ENCODE results near the gene PHLDB3.

Gene PHLDB3

DNA sequence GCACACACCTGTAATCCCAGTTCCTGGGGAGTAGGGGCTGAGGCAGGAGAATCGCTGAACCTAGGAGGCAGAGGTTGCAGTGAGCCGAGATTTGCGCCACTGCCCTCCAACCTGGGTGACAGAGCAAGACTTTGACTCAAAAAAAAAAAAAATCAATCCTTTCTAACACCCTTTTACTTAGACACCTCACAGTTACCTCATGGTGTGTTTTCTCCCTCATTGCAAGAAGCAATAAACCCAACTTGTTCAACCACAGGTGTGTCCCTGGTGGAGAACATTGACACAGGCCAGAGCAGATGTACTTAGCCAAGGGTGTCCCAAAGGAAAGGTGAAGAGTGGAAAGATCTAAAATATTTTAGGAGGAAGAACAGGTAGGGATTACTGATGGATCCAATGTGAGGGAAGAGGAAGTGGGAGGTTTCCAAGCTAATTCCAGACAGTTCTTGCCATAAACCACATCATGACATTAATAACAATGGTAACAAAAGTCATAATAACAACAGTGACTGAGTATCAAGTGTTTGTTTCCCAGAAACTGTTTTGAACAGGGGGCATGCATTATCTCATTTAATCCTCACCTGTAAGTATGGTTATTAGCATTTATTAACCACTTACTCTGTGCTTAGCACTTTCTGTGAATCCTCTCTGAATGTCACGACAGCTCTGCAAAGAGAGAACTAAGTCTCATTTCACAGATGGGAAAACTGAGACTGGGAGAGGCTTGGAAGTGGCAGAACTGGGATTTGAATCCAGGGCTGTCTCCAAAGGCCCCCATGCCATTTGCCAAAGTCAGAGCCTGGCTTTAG is 36.0 kb downstream of the PHLDB3 start:
- DNase-seq (ENCODE audit: low read depth in 2 of 2), result no peak

DNA sequence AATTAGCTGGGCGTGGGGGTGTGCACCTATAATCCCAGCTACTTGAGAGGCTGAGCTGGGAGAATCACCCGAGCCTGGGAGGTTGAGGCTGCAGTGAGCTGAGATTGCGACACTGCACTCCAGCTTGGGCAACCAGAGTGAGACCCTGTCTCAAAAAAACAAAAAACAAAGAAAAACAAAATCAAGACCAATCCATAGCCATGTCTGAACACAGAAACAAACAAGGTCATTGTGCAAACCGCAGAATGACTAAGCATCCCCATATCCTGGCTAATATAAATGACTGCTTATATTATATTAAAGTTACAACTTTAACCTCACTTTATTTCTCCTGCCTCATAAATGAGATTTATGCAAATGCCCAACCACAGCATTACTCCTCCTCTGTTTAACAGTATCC is 36.8 kb downstream of the PHLDB3 start:
- no peak for DNase-seq (ENCODE audit: low read depth in 2 of 2)

DNA sequence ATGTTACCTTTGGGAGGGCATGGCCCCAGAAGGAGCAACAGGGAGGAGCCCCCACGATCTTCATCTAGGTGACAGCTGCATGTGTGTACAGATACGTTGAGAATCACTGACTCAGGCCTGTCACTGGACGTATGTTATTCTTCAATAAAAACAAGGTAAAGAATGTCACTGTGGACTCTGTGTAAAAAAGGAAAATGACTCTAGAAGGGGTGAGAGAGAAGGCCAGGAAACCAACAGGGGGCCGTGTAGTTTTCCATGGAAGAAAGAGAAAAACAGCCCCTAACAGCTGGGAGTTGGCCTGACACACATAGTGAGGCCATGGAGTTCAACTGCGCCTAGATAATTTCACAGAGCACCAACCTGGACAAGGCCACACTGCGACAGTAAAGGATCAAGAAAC is 37.3 kb downstream of the PHLDB3 start:
- DNase-seq (ENCODE audit: low read depth in 2 of 2), result no peak

DNA sequence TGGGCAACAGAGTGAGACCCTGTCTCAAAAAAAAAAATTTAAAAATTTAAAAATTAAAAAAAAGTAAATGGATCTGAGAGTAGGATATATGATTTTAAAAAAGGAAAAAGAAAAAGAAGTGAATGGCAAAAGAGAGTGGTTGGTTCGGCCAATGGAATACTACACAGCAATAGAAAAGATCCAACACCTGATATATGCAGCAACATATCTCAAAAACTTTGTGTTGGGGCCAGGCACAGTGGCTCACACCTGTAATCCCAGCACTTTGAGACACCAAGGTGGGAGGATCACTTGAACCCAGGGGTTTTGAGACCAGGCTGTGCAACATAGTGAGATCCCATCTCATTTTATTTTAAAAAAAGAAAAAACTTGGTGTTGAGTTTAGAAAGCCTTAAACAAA is 37.8 kb downstream of the PHLDB3 start:
- no peak for DNase-seq (ENCODE audit: low read depth in 2 of 2)

DNA sequence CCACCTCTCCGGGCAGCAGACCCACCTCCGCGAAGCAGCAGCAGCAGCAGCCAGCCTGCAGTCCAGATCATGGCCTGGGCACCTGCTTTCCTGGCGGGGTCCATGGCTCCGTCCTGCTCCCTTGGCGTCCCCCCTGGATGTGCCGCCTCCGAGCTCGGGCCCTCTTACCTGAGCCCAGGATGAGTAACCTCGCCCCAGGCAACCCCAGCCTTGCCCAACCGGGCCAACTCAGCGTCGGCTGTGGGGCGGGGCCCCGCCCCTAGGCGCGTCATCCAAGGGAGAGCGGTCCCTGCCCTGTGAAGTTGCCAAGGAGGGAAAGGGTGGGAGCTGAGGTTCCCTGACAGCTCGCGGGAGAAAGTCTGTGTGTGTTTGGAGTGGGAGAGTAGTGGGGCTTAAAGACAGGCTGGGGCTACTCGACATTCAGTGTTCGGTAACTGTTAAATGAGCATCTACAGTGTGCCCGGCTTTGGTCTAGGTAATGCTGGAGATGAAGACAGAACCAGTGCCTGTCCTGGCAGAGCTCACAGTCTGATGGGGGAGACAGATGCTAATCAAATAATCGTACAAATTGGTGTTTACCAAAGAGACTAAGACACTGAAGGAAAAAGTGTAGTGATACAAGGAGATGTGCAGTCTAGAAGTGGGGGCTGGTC is 39.0 kb downstream of the PHLDB3 start, which contains the start of gene LYPD3:
TSS of gene LYPD3 (minus strand) at position 141 of the 653 bp plus-strand sequence. CDS start at position 104, 37 bp downstream.
- no peak for DNase-seq (ENCODE audit: low read depth in 2 of 2)

DNA sequence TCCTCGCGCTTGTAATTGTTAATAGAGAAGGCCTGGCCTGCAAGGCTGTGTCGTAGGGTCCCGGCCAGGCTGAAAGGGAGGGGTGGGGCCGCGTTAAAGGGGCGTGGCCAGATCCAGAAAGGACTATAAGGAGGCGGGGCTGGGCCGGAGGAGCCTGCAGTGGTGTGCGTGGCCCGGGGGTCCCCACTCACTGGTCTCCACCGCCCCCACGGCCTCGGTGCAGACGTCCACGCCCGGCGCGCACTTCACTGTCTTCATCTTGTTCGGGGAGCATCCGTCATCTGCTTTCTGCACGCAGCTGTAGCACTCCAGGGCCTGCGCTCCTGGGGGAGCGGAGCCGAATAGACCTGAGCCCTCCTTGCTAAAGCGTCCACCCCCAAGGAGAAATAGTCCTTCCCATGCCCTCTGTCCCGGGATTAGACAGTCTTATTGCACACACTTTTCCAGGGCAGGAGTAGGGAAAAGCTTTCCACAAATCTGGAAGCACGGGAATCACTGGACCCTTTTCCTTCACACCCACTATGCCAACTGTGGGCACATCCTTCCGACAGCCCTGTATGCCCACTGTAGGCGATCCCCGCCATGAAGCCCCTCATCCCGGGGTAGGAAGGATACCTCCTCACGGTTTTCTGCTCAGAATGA is 40.3 kb downstream of the PHLDB3 start:
- DNase-seq (ENCODE audit: low read depth in 2 of 2), result peak in 1 of 2 donors; percentile 47

DNA sequence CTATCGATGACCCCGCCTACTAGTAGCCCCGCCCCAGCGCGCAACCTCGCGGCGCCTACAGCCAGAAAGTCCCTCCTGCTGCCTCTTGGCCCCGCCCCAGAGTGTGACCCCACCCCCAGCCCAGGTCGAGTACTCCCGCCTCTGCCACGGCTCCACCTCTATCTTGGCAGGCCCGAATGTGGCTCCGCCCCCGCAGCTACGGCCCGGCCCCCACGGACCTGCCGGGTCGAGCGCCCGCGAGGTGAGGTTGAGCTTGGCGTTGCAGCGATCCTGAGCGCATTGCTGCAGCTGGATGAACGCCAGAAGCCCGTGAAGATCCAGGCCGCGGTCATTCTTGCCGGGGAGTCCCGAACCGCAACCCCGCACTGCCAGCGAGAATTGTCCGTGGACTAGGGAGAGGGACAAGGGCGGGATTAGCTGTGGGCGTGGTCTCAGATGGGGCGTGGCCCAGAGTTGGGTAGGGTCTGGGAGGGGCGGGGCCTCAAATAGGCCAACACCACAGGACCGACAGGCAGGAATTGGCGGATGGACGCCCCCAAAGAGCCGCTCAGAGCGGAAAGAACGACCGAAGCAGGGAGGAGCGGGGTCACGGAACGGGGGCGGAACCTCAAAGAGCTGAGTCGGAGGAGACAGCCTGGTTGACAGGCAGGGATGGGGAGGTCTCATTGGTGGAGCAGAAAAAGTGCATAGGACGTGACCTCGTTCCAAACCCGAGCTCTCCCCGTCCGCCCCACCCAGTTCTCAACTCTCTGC is 41.0 kb downstream of the PHLDB3 start:
- peak; percentile 99 for DNase-seq (ENCODE audit: low read depth in 2 of 2)

DNA sequence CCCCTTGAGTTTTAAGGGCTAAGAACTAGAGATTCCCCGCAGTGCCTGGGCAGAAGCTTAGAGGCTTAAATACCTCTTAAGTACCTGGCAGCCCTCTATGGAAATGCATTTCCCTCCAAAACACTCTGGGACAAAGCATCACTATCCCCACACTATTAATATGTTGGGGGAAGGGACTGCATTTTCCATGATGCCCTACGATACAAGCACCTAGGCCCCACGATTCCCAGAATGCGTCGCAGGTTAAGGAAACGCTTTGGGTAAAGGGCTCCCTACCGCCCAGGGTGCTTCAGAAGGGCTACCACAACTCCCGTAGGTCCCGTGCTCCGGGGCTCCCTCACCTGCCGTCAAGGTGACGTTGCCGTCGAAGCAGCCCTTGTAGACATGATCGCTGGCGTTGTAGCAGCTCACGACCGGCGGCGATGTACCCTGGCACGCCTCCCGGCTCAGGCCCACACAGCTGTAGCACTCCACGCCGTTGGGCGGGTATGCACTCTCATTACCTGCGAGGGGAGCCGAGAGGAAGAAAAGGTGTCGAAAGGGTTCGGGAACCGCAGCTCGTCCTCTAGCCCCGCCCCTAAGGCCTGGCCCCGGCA is 41.7 kb downstream of the PHLDB3 start:
- DNase-seq (ENCODE audit: low read depth in 2 of 2), result no peak

DNA sequence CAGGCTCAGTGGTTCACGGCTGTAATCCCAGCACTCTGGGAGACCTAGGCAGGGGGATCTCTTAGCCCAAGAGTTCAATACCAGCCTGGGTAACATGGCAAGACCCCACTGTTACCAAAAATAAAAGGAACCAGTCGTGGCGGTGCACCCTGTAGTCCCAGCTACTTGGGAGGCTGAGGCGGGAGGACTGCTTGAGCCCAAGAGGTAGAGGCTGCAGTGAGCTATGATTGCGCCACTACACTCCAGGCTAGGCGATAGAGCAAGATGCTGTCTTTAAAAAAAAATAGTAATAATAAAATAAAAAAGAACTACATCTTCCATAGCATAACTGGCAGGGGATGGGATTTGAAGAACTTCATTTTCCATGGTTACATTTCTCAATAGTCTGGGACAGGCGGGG is 42.2 kb downstream of the PHLDB3 start:
- no peak for DNase-seq (ENCODE audit: low read depth in 2 of 2)

DNA sequence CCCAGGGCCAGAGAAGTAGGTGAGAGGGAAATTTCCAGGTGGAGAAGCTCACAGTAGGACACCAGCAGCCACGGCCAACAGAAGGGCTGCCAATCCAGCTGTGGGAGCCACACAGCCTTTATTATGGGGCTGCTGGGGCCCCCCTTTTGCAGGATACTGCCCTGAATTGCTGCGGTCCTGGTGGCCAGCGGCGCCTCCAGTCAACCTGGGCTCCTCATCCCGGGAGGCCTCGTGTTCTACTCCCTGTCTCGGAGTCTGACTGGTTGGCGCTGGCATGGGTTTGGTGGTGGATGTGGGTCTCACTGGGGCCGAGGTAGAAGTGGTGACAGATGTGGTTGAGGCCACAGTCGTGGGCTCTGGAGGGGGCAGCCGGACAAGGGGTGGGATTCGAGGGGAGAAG is 43.2 kb downstream of the PHLDB3 start:
- DNase-seq (ENCODE audit: low read depth in 2 of 2), result no peak

DNA sequence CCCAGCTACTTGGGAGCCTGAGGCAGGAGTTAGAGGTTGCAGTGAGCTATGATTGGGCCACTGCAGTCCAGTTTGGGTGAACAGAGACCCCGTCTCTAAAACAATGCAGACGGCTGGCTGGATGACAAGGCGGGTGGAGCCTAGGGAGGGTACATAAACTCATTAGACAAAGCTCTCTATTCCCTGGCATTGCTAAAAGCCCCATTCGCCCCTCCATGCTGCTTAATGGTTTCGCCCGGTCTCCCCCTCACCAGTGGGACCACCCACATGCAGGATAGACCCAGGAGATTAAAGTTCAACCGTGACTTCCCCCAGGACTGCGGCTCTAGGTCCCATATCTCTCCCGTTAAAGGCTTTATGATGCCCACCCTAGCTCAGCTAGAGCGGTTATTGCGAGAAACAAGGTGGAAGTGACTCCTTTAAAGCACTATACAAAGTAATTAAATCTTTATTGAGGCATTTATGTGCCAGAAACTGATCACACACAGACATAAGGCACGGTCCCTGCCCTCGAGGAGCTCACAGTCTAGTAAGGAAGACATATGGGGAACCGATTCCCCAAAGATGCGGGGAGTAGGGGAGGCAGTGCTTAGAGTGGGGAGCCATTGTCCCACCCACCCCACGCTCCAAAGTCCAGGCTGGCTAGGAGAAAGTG is 44.1 kb downstream of the PHLDB3 start:
- DNase-seq (ENCODE audit: low read depth in 2 of 2), result no peak

DNA sequence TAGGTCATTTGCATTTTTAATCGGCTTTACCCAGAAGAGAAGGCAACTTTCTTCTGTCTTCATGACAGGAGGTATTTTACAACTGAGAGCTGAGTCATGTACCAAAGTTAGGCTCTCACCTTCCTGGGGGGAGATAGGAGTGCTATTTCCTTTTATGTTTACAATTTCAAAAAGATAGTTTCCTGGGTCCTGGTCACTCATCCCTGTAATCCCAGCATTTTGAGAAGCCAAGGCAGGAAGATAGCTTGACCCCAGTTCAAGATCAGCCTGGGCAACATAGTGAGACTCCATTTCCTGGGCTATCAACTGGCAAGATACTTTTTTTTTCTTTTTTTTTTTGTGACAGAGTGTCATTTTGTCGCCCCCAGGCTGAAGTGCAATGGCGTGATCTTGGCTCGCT is 46.7 kb downstream of the PHLDB3 start:
- no peak for DNase-seq (ENCODE audit: low read depth in 2 of 2)

DNA sequence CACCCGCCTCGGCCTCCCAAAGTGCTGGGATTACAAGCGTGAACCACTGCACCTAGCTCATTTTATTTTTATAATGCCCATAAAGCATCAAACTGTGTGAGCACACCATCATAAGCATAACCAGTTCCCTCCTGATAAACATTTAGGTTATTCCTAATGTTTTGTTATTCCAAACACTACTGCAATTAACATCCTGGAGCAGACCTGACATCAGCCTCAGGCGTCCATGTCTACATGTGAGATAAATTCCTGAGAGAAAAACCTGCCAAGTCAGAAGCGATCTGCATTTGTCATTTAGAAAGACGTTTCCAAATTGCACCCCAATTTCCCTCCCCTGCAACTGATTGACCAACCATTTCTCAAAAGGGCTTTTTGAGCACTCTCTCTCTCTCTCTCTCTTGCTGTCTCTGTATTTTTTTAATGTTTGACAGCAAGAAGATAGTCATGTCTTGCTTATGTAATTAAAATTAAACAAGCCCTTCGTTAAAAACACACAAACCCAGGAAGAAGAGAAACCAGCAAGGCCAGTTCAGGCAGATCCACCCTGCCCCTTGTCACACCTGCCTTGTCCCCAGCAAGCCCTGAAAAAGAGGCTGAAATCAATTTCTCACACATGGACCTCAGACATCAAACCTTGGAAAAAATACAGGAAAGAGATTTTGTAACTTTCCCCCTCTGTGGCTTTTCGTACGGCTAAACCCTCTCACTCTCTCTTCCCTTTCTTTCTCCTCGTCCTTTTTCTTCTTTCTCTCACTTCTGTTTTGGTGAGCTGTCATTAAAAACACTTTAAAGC is 49.0 kb downstream of the PHLDB3 start:
- no peak for DNase-seq (ENCODE audit: low read depth in 2 of 2)

DNA sequence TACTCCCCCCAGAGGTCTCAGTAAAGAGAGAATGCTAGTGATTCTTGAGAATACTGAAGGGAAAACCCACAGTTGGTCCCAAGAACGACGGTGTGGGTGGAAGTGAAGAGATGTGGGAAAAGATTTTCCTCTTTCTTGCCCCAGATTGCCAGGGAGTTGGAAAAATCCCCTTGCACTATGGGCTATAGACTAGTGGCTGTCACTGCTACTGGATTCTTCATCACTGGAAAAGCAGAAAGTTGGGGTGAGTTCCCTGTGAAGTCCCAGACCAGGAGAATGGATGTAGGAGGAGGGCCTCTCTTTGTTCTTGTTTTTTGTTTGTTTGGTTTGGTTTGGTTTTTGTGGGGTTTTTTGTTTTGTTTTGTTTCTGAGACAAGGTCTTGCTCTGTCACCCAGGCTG is 50.5 kb downstream of the PHLDB3 start:
- no peak for DNase-seq (ENCODE audit: low read depth in 2 of 2)

DNA sequence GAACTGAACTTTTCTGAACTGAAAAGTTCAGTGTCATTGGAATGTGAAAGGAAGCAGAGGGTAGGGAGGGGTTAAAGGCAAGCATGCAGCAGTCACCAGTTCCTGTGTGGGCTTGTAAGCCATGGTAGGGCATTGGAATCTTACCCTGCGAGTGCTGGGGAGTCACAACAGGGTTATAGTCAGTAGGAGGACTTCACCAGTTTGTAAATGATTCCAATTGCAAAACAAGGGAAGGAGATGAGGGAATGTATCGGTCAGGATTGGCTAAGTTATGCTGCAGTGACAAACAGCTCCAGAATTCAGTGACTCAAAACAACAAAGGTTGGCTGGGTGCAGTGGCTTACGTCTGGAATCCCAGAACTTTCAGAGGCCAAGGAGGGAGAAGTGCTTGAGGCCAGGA is 52.0 kb downstream of the PHLDB3 start:
- no peak for DNase-seq (ENCODE audit: low read depth in 2 of 2)

DNA sequence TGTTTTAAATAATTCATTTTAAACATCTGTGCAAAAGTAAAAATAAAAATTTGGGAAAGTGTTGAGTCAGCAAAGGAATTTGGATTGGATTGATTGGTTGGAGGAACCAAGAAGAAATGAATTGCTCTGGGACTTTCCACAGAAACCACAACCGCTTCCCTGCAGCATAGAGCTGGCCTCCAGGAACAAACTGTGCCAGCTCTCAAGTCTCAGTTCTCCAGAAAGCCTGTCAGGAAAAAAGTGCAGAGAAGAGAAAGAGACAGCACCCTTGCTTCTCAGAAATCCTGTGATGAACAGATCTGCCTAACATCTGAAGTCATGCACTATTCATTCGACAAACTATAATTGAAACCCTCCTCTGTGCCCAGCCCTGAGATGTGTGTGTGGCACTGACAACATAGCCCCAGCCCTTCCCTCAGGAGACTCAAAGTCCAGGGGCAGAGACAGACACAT is 54.0 kb downstream of the PHLDB3 start:
- DNase-seq (ENCODE audit: low read depth in 2 of 2), result no peak

DNA sequence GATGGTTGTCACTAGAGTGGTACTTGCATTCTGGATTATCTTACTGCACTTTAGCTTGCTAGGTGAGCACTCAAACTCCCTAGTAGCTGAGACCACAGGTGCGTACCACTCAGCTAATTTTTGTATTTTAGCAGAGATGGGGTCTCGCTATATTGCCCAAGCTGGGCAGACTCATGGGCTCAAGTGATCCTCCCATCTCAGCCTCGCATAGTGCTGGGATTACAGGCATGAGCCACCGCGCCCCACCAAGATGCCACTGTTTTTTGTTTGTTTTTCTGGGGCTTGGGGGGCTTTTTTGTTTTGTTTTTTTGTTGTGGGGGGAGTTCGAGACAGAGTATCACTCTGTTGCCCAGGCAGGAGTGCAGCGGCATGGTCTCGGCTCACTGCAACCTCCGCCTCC is 56.9 kb downstream of the PHLDB3 start:
- DNase-seq (ENCODE audit: low read depth in 2 of 2), result no peak

DNA sequence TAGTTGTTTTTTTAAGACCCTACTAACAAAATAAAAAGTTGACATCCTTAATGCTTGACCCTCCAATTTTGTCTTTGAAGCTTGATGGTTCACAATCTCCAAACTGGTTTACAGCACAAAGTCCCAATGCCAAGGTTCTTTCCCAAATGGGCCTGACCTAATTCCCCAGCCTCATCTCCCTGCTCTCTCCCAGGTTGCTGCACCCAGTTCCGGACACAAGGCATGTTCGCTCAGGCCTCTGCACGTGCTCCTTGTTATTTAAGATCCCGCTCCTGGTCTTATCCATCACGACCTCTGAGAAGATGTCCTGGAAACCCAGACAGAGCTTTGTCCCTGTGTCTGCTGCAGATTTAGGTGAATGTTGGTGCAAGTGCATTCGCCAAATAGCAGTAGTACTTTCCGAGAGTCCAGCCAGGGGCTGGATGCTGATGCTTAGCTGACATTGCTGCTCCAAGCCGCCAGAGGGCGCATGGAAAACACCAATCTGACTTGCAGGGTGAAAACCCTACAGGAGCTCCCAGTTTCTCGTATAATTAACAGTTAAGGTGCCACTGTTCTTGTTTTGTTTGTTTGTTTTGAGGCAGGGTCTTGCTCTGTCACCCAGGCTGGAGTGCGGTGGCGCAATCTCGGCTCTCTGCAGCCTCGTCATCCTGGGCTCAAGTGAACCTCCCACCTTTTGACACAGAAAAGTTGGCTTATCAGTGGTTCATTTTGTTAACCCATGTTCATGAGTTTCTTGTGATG is 57.6 kb downstream of the PHLDB3 start:
- DNase-seq (ENCODE audit: low read depth in 2 of 2), result peak; percentile 59 to 62

DNA sequence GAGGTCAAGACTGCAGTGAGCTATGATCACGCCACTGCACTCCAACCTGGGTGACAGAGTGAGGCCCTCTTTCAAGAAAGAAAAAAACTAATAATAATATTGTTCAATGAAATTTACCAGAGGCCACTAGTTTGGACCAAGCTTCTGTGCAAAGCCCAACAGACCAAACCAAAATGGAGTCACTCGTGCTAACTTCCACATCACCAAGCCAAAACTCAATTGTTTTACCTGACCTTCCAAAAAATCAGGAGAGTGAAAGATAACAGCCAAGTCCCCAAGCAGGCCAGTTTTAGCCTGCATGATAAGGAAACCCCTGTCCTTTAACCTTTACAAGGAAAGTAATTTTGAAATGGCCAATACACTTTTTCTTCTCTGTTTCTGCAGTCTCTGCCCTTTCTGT is 59.1 kb downstream of the PHLDB3 start:
- no peak for DNase-seq (ENCODE audit: low read depth in 2 of 2)

All from activated CD8-positive, alpha-beta memory T cell treated with anti-CD3 and anti-CD28 coated beads for 4 hours (primary cell).